OCI-LY3 (cell line): Measurements from ENCODE around the gene OLIG3.

Experiments used
- H2AFZ ChIP-seq: fragments of 200-600, 300-600 bp; shearing (Covaris generic); 2 replicates; pipeline ENCODE4 v1.6.0; 2014; ENCODE audit warnings: antibody characterized with exemption, low read depth, low read length
- H3K27ac ChIP-seq: fragments of 200-600, 300-600 bp; sonication (generic); 2 replicates; pipeline ENCODE4 v1.5.1; 2014; ENCODE audit warnings: mild to moderate bottlenecking, low read length, moderate library complexity, mixed read lengths
- H3K27me3 ChIP-seq: fragments of 200-600, 300-600 bp; sonication (generic); 2 replicates; pipeline ENCODE4 v1.6.1; 2014; ENCODE audit warnings: low read depth, low read length, mixed read lengths
- H3K36me3 ChIP-seq: fragments of 200-600, 300-600 bp; sonication (generic); replicated peaks from 2 replicates; pipeline ENCODE3; 2014; ENCODE audit warnings: low read depth, low read length, mixed read lengths
- H3K4me1 ChIP-seq: fragments of 300-600, 200-600 bp; sonication (generic); 2 replicates; pipeline ENCODE4 v1.6.1; 2014; ENCODE audit warnings: low read length, mixed read lengths
- H3K4me2 ChIP-seq: fragments of 200-600, 300-600 bp; sonication (generic); 2 replicates; pipeline ENCODE4 v1.6.1; 2014; ENCODE audit warnings: low read length, mixed read lengths
- H3K4me3 ChIP-seq: fragments of 300-600, 200-600 bp; sonication (generic); 2 replicates; pipeline ENCODE4 v1.5.1; 2014; ENCODE audit warnings: antibody characterized with exemption, mild to moderate bottlenecking, low read length, moderate library complexity
- H3K79me2 ChIP-seq: fragments of 300-600, 200-600 bp; shearing (Covaris generic); 2 replicates; pipeline ENCODE4 v1.6.1; 2014; ENCODE audit warnings: mild to moderate bottlenecking, low read length, mixed read lengths
- H3K9ac ChIP-seq: fragments of 300-600, 200-600 bp; shearing (Covaris generic); 2 replicates; pipeline ENCODE4 v1.6.0; 2014; ENCODE audit warnings: mild to moderate bottlenecking, low read length, moderate library complexity
- H3K9me3 ChIP-seq: fragments of 200-600, 300-600 bp; shearing (Covaris generic); 2 replicates; pipeline ENCODE4 v1.6.1; 2014; ENCODE audit warnings: low read length, mixed read lengths; ENCODE audit not compliant: insufficient read depth
- H4K20me1 ChIP-seq: fragments of 200-600, 300-600 bp; sonication (generic); 2 replicates; pipeline ENCODE4 v1.6.1; 2016; ENCODE audit warnings: low read length, mixed read lengths; ENCODE audit not compliant: insufficient read depth
- CTCF ChIP-seq: fragments of 200-600, 300-600 bp; sonication (generic); IDR thresholded peaks from 2 replicates; pipeline ENCODE4 v1.5.1; 2014; ENCODE audit warnings: antibody characterized with exemption, low read length, low read depth
- EZH2phosphoT487 ChIP-seq: fragments of 200-600 bp; shearing (Covaris generic); IDR thresholded peaks from 2 replicates; pipeline ENCODE4 v1.6.1; 2018; ENCODE audit warnings: antibody characterized with exemption, mixed run types, low read depth

The OLIG3 gene

GRCh38 chr6:137514418-137514817, 20.2 kb upstream of the OLIG3 start:
- Histone ChIP-seq H3K36me3 (no peaks in the 10 kb centered on the region), H3K9ac (no peak overlapping the region), H3K27me3 (peaks cover 14% of the 10 kb centered on the region), H3K79me2 (no peaks in the 10 kb centered on the region), H3K4me2 (no peak overlapping the region), H2AFZ (no peak overlapping the region), H3K9me3 (no peaks in the 10 kb centered on the region), H4K20me1 (no peaks in the 10 kb centered on the region), H3K27ac (no peak overlapping the region), H3K4me1 (no peaks in the 10 kb centered on the region), H3K4me3 (no peak overlapping the region)
- TF ChIP-seq EZH2phosphoT487: no peak
- no peak for TF ChIP-seq CTCF

GRCh38 chr6:137512757-137513605, 18.8 kb upstream of the OLIG3 start:
- Histone ChIP-seq H2AFZ (no peak overlapping the region), H3K36me3 (no peaks in the 10 kb centered on the region), H4K20me1 (no peaks in the 10 kb centered on the region), H3K4me2 (no peak overlapping the region), H3K79me2 (no peaks in the 10 kb centered on the region), H3K4me1 (no peaks in the 10 kb centered on the region), H3K4me3 (no peak overlapping the region), H3K9me3 (no peaks in the 10 kb centered on the region), H3K27me3 (peaks cover 14% of the 10 kb centered on the region), H3K9ac (no peak overlapping the region), H3K27ac (no peak overlapping the region)
- TF ChIP-seq CTCF: no peak
- TF ChIP-seq EZH2phosphoT487: no peak

- no peak overlapping the region for H3K9ac ChIP-seq
- no peaks in the 10 kb centered on the region for H3K4me1 ChIP-seq
- H3K36me3 ChIP-seq: no peaks in the 10 kb centered on the region
- H4K20me1 ChIP-seq: no peaks in the 10 kb centered on the region
- no peak overlapping the region for H3K27ac ChIP-seq
- H3K27me3 ChIP-seq: no peaks in the 10 kb centered on the region
- TF ChIP-seq CTCF (no peak), EZH2phosphoT487 (no peak)
- H3K79me2 ChIP-seq: no peaks in the 10 kb centered on the region
- H3K4me3 ChIP-seq: no peak overlapping the region
- no peaks in the 10 kb centered on the region for H3K9me3 ChIP-seq
- H2AFZ ChIP-seq: no peak overlapping the region
- H3K4me2 ChIP-seq: no peak overlapping the region
Measured at GRCh38 chr6:137510923-137511322, 16.7 kb upstream of the OLIG3 start.

- Histone ChIP-seq H3K9ac (no peak overlapping the region), H2AFZ (no peak overlapping the region), H3K4me3 (no peak overlapping the region), H3K9me3 (no peaks in the 10 kb centered on the region), H4K20me1 (no peaks in the 10 kb centered on the region), H3K27me3 (no peaks in the 10 kb centered on the region), H3K36me3 (no peaks in the 10 kb centered on the region), H3K79me2 (no peaks in the 10 kb centered on the region), H3K27ac (no peak overlapping the region), H3K4me1 (no peaks in the 10 kb centered on the region), H3K4me2 (no peak overlapping the region)
- no peak for TF ChIP-seq CTCF
Measured at GRCh38 chr6:137498481-137499190, 4.4 kb upstream of the OLIG3 start.
